H1 (cell line): ENCODE measurements around the gene DRAXIN. TPM values are rescaled to one million over a fixed set of nuclear protein-coding genes. Genes with fewer than 3 reads are reported as not detected.

Experiments
- CTCF ChIA-PET: fragments of 300-600 bp; sonication (Branson Sonifier 250); formaldehyde crosslinking; loops from one replicate; lab custom pipeline; 2021; ENCODE audit not compliant: partially characterized antibody; lab: Charles Lee
- POLR2A ChIA-PET: fragments of 300-600 bp; sonication (Branson Sonifier 250); formaldehyde crosslinking; loops from one replicate; lab custom pipeline; 2021; ENCODE audit warnings: inconsistent platforms; ENCODE audit not compliant: partially characterized antibody; lab: Charles Lee
- DNase-seq, 2 experiments: peaks; one replicate each; pipeline versions ENCODE4 v3.0.0 to v3.0.0-alpha.2; 2010 to 2022; ENCODE audit warnings: low spot score in 2 of 2, low read depth in 1 of 2, mixed read lengths in 1 of 2
- FAIRE-seq: peaks from 2 replicates; lab custom pipeline; 2011; peaks lifted over from hg19 to GRCh38; lab: Jason Lieb, UNC
- H2AFZ ChIP-seq: 2 replicates; pipeline ENCODE4 v1.8.1; 2012; ENCODE audit warnings: low read length, inconsistent platforms
- H2AK5ac ChIP-seq: 2 replicates; pipeline ENCODE4 v1.6.1; 2013; ENCODE audit warnings: low read depth, low read length
- H2BK120ac ChIP-seq: replicated peaks from 2 replicates; pipeline ENCODE3; 2013; ENCODE audit warnings: low read depth, low read length, inconsistent platforms
- H2BK12ac ChIP-seq: 2 replicates; pipeline ENCODE4 v1.6.1; 2013; ENCODE audit warnings: low read depth, low read length
- H2BK15ac ChIP-seq: 2 replicates; pipeline ENCODE4 v1.6.1; 2013; ENCODE audit warnings: low read length
- H2BK20ac ChIP-seq: 2 replicates; pipeline ENCODE4 v1.6.1; 2013; ENCODE audit warnings: low read length
- H2BK5ac ChIP-seq: 2 replicates; pipeline ENCODE4 v1.6.1; 2013; ENCODE audit warnings: low read depth, low read length
- H3K14ac ChIP-seq: 2 replicates; pipeline ENCODE4 v1.6.1; 2013; ENCODE audit warnings: inconsistent platforms; ENCODE audit not compliant: insufficient read length
- H3K18ac ChIP-seq: 2 replicates; pipeline ENCODE4 v1.6.1; 2013; ENCODE audit warnings: low read length; ENCODE audit errors: extremely low read depth
- H3K23ac ChIP-seq: 2 replicates; pipeline ENCODE4 v1.6.1; 2013; ENCODE audit warnings: inconsistent platforms; ENCODE audit not compliant: insufficient read length
- H3K23me2 ChIP-seq: 2 replicates; pipeline ENCODE4 v1.6.1; 2013; ENCODE audit warnings: low read depth, low read length
- H3K27ac ChIP-seq: 2 replicates; pipeline ENCODE4 v1.6.1; 2011; ENCODE audit warnings: low read depth, low read length, inconsistent platforms
- H3K27me3 ChIP-seq, 4 experiments: replicated peaks in 1 of 4; 1 replicate in 1 of 4; 2 replicates in 3 of 4; pipeline versions ENCODE4 v1.6.1 to v1.8.1; 2011 to 2013; ENCODE audit warnings: low read length in 3 of 4, mild to moderate bottlenecking in 3 of 4, inconsistent platforms in 2 of 4, mixed read lengths in 2 of 4, moderate library complexity in 1 of 4; ENCODE audit not compliant: control insufficient read depth in 3 of 4, insufficient read depth in 3 of 4; ENCODE audit errors: extremely low read depth in 1 of 4
- H3K36me3 ChIP-seq, 4 experiments: 2 replicates each; pipeline versions ENCODE4 v1.6.1 to v1.8.1; 2011 to 2013; ENCODE audit warnings: mild to moderate bottlenecking in 4 of 4, low read length in 3 of 4, moderate library complexity in 2 of 4, control low read depth in 1 of 4, inconsistent platforms in 1 of 4; ENCODE audit not compliant: insufficient read depth in 4 of 4, control insufficient read depth in 2 of 4
- H3K4ac ChIP-seq: replicated peaks from 2 replicates; pipeline ENCODE3; 2013; ENCODE audit warnings: low read length, low read depth, mixed read lengths, inconsistent platforms; ENCODE audit not compliant: insufficient read length
- H3K4me1 ChIP-seq, 4 experiments: replicated peaks in 1 of 4; 1 replicate in 1 of 4; 2 replicates in 3 of 4; pipeline versions ENCODE4 v1.6.1 to v1.8.1; 2011 to 2013; ENCODE audit warnings: low read length in 3 of 4, inconsistent platforms in 2 of 4, mixed read lengths in 1 of 4; ENCODE audit not compliant: insufficient read depth in 4 of 4, control insufficient read depth in 3 of 4
- H3K4me2 ChIP-seq, 2 experiments: 2 replicates each; pipeline versions ENCODE4 v1.6.1 to v1.8.1; 2011 to 2013; ENCODE audit warnings: low read depth in 2 of 2, low read length in 2 of 2, control low read depth in 1 of 2, inconsistent platforms in 1 of 2, mild to moderate bottlenecking in 1 of 2; ENCODE audit not compliant: insufficient read depth in 1 of 2
- H3K4me3 ChIP-seq, 4 experiments: fragments of 200-600, 300-600 bp in 1 of 4; sonication (generic), shearing (Covaris generic), sonication (Bioruptor Twin) in 1 of 4; 2 replicates each; pipeline versions ENCODE4 v1.5.1 to v1.8.1; 2011 to 2016; ENCODE audit warnings: low read length in 4 of 4, low read depth in 3 of 4, control low read depth in 2 of 4, inconsistent platforms in 2 of 4, mild to moderate bottlenecking in 2 of 4, mixed read lengths in 1 of 4, moderate library complexity in 1 of 4; ENCODE audit not compliant: insufficient read depth in 2 of 4; ENCODE audit errors: extremely low read depth in 1 of 4
- H3K56ac ChIP-seq: replicated peaks from 2 replicates; pipeline ENCODE3; 2013; ENCODE audit warnings: low read depth, mild to moderate bottlenecking, mixed read lengths, low read length, inconsistent platforms; ENCODE audit not compliant: insufficient read length
- H3K79me1 ChIP-seq: 2 replicates; pipeline ENCODE4 v1.6.1; 2013; ENCODE audit warnings: low read depth, low read length, control low read depth
- H3K79me2 ChIP-seq, 2 experiments: 2 replicates each; pipeline versions ENCODE4 v1.6.1 to v1.8.1; 2012 to 2013; ENCODE audit warnings: low read length in 2 of 2, mild to moderate bottlenecking in 2 of 2, inconsistent platforms in 1 of 2; ENCODE audit not compliant: insufficient read depth in 2 of 2, control insufficient read depth in 1 of 2
- H3K9ac ChIP-seq, 4 experiments: replicated peaks in 1 of 4; 1 replicate in 1 of 4; 2 replicates in 3 of 4; pipeline versions ENCODE4 v1.6.1 to v1.8.1; 2011 to 2013; ENCODE audit warnings: low read depth in 3 of 4, low read length in 3 of 4, control low read depth in 2 of 4, mild to moderate bottlenecking in 2 of 4, moderate library complexity in 2 of 4, inconsistent platforms in 1 of 4; ENCODE audit errors: extremely low read depth in 1 of 4
- H3K9me3 ChIP-seq, 2 experiments: 2 replicates each; pipeline versions ENCODE4 v1.6.1 to v1.8.1; 2012 to 2013; ENCODE audit warnings: mild to moderate bottlenecking in 2 of 2, moderate library complexity in 2 of 2, control low read depth in 1 of 2, inconsistent platforms in 1 of 2, low read depth in 1 of 2, low read length in 1 of 2, mixed read lengths in 1 of 2; ENCODE audit not compliant: insufficient read depth in 2 of 2
- H4K20me1 ChIP-seq, 2 experiments: replicated peaks in 1 of 2; 2 replicates each; pipeline versions ENCODE3 to v1.8.1; 2011 to 2013; ENCODE audit warnings: inconsistent platforms in 2 of 2, low read length in 2 of 2, mild to moderate bottlenecking in 1 of 2; ENCODE audit not compliant: insufficient read depth in 2 of 2, control insufficient read depth in 1 of 2
- H4K5ac ChIP-seq: 2 replicates; pipeline ENCODE4 v1.6.1; 2013; ENCODE audit warnings: low read length, low read depth, mixed read lengths, inconsistent platforms; ENCODE audit not compliant: insufficient read length
- H4K8ac ChIP-seq: 2 replicates; pipeline ENCODE4 v1.8.0; 2013; ENCODE audit warnings: mild to moderate bottlenecking, moderate library complexity, low read length, inconsistent platforms; ENCODE audit not compliant: insufficient read depth; ENCODE audit errors: extremely low read depth
- H4K91ac ChIP-seq: replicated peaks from 2 replicates; pipeline ENCODE3; 2013; ENCODE audit warnings: low read length, mixed read lengths, inconsistent platforms; ENCODE audit not compliant: insufficient read length
- FOSL1 ChIP-seq: IDR thresholded peaks from 2 replicates; pipeline ENCODE4 v1.6.1; 2011; ENCODE audit warnings: mild to moderate bottlenecking, low read depth, low read length, moderate library complexity; ENCODE audit not compliant: insufficient read depth
- NANOG ChIP-seq: IDR thresholded peaks from 2 replicates; pipeline ENCODE4 v1.6.1; 2011; ENCODE audit warnings: low read length, low read depth, mild to moderate bottlenecking, inconsistent platforms; ENCODE audit not compliant: insufficient read depth, poor library complexity, severe bottlenecking
- WGBS, 2 experiments: shearing (Covaris generic) in 1 of 2; methylation state at CpG; one replicate each; pipeline versions ENCODE4 v1.1.6 to v1.1.7; 2013 to 2015; ENCODE audit warnings: low lambda C conversion rate in 2 of 2, mixed read lengths in 2 of 2, inconsistent platforms in 1 of 2, low coverage in 1 of 2, missing lambda C conversion rate in 1 of 2; ENCODE audit not compliant: insufficient replicate concordance in 2 of 2, insufficient coverage in 1 of 2, insufficient read length in 1 of 2; ENCODE audit errors: extremely low coverage in 1 of 2, missing lambda C conversion rate in 1 of 2; 5-methylcytosine and 5-hydroxymethylcytosine counted together
- polyA plus RNA-seq, 7 experiments: library from polyadenylated mRNA; depleted of rRNA in 3 of 7; stranded (reverse) in 5 of 7; unstranded in 2 of 7; fragments of >200 nt in 5 of 7; fragments of 200-250 nt in 2 of 7; gene quantifications; 1 replicate in 5 of 7; 2 replicates in 1 of 7; 4 replicates in 1 of 7; pipeline versions ENCODE4 v1.2.1 to v1.2.3, GENCODE V29; 2011 to 2013; ENCODE audit warnings: missing spikeins in 2 of 7, mixed read lengths in 2 of 7
- total RNA-seq: library from RNA; stranded (reverse); fragmentation: NEBNext Ultra II Directional; extraction: Animal tissue kit (Norgen Biotek cat#: 25700); gene quantifications from 2 replicates; pipeline ENCODE4 v1.2.1, GENCODE V29; 2021

The DRAXIN gene
- total and polyA plus RNA-seq, 2 of the 8 experiments (the other 6 are each of a cell fraction or from before 2014, with no cell fraction given), result 4.6 to 17.6 TPM

GRCh38 chr1:11678442-11678841 lies 13.1 kb upstream of the DRAXIN start:
- H2BK12ac ChIP-seq, result no peak overlapping the region
- DNase-seq, result no peak
- peaks cover 6 to 18% (median 13%) of the 10 kb centered on the region in 4 experiments for H3K4me1 ChIP-seq
- no peak overlapping the region for H2BK15ac ChIP-seq
- no peak overlapping the region for H2BK120ac ChIP-seq
- peaks cover 6% of the 10 kb centered on the region; the same call in 1 of the 2 replicates for H3K79me1 ChIP-seq
- H3K14ac ChIP-seq, result no peak overlapping the region
- no peak overlapping the region for H4K91ac ChIP-seq
- no peak overlapping the region for H3K9ac ChIP-seq
- no peak overlapping the region for H2BK5ac ChIP-seq
- no peak overlapping the region for H3K56ac ChIP-seq
- no peak overlapping the region for H3K4ac ChIP-seq
- H2AK5ac ChIP-seq, result no peak overlapping the region
- peaks cover 8% of the 10 kb centered on the region for H3K23me2 ChIP-seq
- H4K8ac ChIP-seq, result no peak overlapping the region
- H4K5ac ChIP-seq, result no peak overlapping the region
- POLR2A ChIA-PET, result interaction anchor here (1.0 to 32.0 kb wide), 7 partner anchors 6 to 66 kb away, joined by 3 to 1025 read pairs (median 6); partner anchors contain the start of genes DRAXIN, FBXO6 and MAD2L2
- no peak overlapping the region for H2BK20ac ChIP-seq
- no peak overlapping the region for H3K4me3 ChIP-seq
- H3K18ac ChIP-seq, result no peak overlapping the region
- CTCF ChIA-PET, result interaction anchor here (1.0 to 21.6 kb wide), 5 partner anchors 12 to 41 kb away, joined by 3 to 266 read pairs (median 5); no protein-coding TSS in a partner anchor
- H3K23ac ChIP-seq, result no peak overlapping the region
- no peak for FAIRE-seq
- no peaks in the 10 kb centered on the region for H3K27me3 ChIP-seq
- peaks cover 32 to 59% (median 40%) of the 10 kb centered on the region in 4 experiments for H3K36me3 ChIP-seq
- H3K79me2 ChIP-seq, result peaks cover 0 to 21% of the 10 kb centered on the region in 2 experiments; a peak in 2 of 4 replicates
- peaks cover 13 to 27% of the 10 kb centered on the region in 2 experiments for H4K20me1 ChIP-seq
- no peaks in the 10 kb centered on the region for H3K9me3 ChIP-seq
- H3K27ac ChIP-seq, result no peak overlapping the region
- no peak for TF ChIP-seq NANOG
- no peak for TF ChIP-seq FOSL1
- 96% methylated on average over 2 of the region's 2 CpGs; no CpG with 5 or more reads in 1 of the 2 experiments for WGBS, 2 experiments
- H3K4me2 ChIP-seq, result no peak overlapping the region; a peak in 1 of 4 replicates
- no peak overlapping the region for H2AFZ ChIP-seq
